Measurements from ENCODE around the gene GPANK1.

- TF ChIP-seq CTCF (IDR thresholded peaks at IDR 0.05) (peak in 2 of 4 donors; percentile 10 to 21), POLR2A (IDR thresholded peaks at IDR 0.05) (peak; percentile 98)
Observed at GRCh38 chr6:31702819-31703716, 38.3 kb upstream of the GPANK1 start, which contains the start of gene ABHD16A.
